Measurements from ENCODE around the gene FOXS1.

DNA sequence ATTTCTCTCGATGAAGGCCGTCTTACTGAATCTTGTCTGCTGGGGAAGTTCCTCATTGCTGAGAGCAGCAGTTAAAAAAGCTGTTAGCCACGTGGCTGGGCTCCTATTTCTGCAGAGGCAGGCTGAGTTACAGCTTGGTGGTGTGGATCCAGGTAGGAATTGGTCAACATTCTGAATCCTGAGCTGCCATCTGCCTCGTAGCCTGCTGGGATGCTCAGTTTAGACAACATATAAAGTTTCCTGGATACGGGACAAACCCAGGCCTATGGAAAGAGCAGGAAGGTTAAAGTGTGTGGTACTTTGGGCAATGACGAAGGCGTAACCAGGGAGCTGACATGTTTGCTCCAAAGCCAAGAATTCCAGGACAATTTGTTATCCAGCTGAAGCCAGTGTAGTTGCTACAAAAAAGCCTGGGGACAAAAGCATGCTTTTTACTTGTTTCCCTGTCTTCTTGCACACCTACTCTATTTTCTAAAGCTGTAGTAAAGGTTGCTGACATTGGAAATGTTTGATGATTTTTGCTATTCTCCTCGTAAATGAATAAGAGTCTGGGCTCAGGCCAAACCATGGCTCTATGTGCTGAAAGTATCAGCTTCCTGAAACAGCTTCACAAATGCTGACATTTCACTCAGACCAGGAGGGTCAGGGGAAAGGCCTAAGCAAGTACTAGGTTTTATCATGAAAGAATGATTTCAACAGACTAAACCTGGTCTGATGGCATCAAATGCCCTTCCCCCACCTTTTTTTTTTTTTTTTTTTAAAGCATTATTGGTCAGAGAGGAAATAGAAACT lies 38.6 kb downstream of the FOXS1 start:
- TF ChIP-seq, protein P1, sequence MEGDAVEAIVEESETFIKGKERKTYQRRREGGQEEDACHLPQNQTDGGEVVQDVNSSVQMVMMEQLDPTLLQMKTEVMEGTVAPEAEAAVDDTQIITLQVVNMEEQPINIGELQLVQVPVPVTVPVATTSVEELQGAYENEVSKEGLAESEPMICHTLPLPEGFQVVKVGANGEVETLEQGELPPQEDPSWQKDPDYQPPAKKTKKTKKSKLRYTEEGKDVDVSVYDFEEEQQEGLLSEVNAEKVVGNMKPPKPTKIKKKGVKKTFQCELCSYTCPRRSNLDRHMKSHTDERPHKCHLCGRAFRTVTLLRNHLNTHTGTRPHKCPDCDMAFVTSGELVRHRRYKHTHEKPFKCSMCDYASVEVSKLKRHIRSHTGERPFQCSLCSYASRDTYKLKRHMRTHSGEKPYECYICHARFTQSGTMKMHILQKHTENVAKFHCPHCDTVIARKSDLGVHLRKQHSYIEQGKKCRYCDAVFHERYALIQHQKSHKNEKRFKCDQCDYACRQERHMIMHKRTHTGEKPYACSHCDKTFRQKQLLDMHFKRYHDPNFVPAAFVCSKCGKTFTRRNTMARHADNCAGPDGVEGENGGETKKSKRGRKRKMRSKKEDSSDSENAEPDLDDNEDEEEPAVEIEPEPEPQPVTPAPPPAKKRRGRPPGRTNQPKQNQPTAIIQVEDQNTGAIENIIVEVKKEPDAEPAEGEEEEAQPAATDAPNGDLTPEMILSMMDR (IDR thresholded peaks at IDR 0.05 in 4 of 5, conservative IDR thresholded peaks at IDR 0.05 in 1 of 5), result no peak
- no peak for TF ChIP-seq POLR2A (IDR thresholded peaks at IDR 0.05)

Measured in gastrocnemius medialis (tissue), 4 donors.